IMR-90 (cell line): ENCODE data around the gene VWA7. TPM values are rescaled to one million over a fixed set of nuclear protein-coding genes. Genes with fewer than 3 reads are reported as not detected.

Experiments used
- ATAC-seq: fragments of 200-7000 bp; cut with Tn5 transposase; 2 replicates; pipeline ENCODE4 v1.9.1; 2020; ENCODE audit warnings: low read depth, mild to moderate bottlenecking, moderate library complexity
- BruUV-seq: library from RNA; stranded (reverse); fragments of 400-500 nt; replicated peaks from 2 replicates; lab custom pipeline; 2021; lab: Mats Ljungman, UMichigan
- CTCF ChIA-PET: fragments of 300-600 bp; formaldehyde crosslinking; extraction: SDS; loops from one replicate; lab custom pipeline; 2021; ENCODE audit warnings: antibody characterized with exemption; lab: Yijun Ruan, JAX
- POLR2A ChIA-PET: fragments of 300-600 bp; sonication (Branson Sonifier 250); formaldehyde crosslinking; loops from one replicate; lab custom pipeline; 2022; ENCODE audit warnings: antibody characterized with exemption; ENCODE audit not compliant: unreplicated experiment; lab: Charles Lee
- DNase-seq: peaks from one replicate; pipeline ENCODE4 v3.0.0; 2013
- H2AFZ ChIP-seq: replicated peaks from 2 replicates; pipeline ENCODE3; 2013; ENCODE audit warnings: low read length, mild to moderate bottlenecking; ENCODE audit not compliant: poor library complexity
- H2AK5ac ChIP-seq: 2 replicates; pipeline ENCODE4 v1.6.1; 2013; ENCODE audit warnings: low read depth, low read length, inconsistent platforms
- H2AK9ac ChIP-seq: replicated peaks from 2 replicates; pipeline ENCODE3; 2013; ENCODE audit warnings: mild to moderate bottlenecking, low read depth, low read length, moderate library complexity; ENCODE audit not compliant: poor library complexity
- H2BK120ac ChIP-seq: 2 replicates; pipeline ENCODE4 v1.6.1; 2013; ENCODE audit warnings: low read depth, low read length, inconsistent platforms
- H2BK15ac ChIP-seq: 3 replicates; pipeline ENCODE4 v1.6.1; 2013; ENCODE audit warnings: low read depth, low read length, inconsistent platforms
- H2BK20ac ChIP-seq: 2 replicates; pipeline ENCODE4 v1.6.1; 2013; ENCODE audit warnings: low read depth, mild to moderate bottlenecking, inconsistent platforms, low read length, moderate library complexity
- H2BK5ac ChIP-seq: 2 replicates; pipeline ENCODE4 v1.6.1; 2013; ENCODE audit warnings: mild to moderate bottlenecking, low read depth, low read length, inconsistent platforms; ENCODE audit not compliant: poor library complexity, severe bottlenecking
- H3K14ac ChIP-seq: replicated peaks from 2 replicates; pipeline ENCODE4 v1.6.1; 2013; ENCODE audit warnings: low read depth, low read length, inconsistent platforms
- H3K18ac ChIP-seq: 2 replicates; pipeline ENCODE4 v1.6.1; 2013; ENCODE audit warnings: low read depth, low read length, control low read depth
- H3K23ac ChIP-seq: 2 replicates; pipeline ENCODE4 v1.6.1; 2013; ENCODE audit warnings: low read depth, low read length, inconsistent platforms
- H3K27ac ChIP-seq: 2 replicates; pipeline ENCODE4 v1.5.1; 2013; ENCODE audit warnings: mild to moderate bottlenecking, control low read depth, low read length; ENCODE audit not compliant: insufficient read depth
- H3K27me3 ChIP-seq: 2 replicates; pipeline ENCODE4 v1.6.1; 2013; ENCODE audit warnings: low read length; ENCODE audit not compliant: control insufficient read depth, insufficient read depth
- H3K36me3 ChIP-seq: 2 replicates; pipeline ENCODE4 v1.6.1; 2013; ENCODE audit warnings: low read length, mixed read lengths; ENCODE audit not compliant: control insufficient read depth, insufficient read depth
- H3K4ac ChIP-seq: 2 replicates; pipeline ENCODE4 v1.6.1; 2013; ENCODE audit warnings: low read depth, low read length, inconsistent platforms
- H3K4me1 ChIP-seq: 2 replicates; pipeline ENCODE4 v1.6.1; 2013; ENCODE audit warnings: low read length, mixed read lengths; ENCODE audit not compliant: control insufficient read depth, insufficient read depth
- H3K4me2 ChIP-seq: 2 replicates; pipeline ENCODE4 v1.6.1; 2013; ENCODE audit warnings: low read depth, mild to moderate bottlenecking, control low read depth, low read length, moderate library complexity
- H3K4me3 ChIP-seq: 2 replicates; pipeline ENCODE4 v1.5.1; 2013; ENCODE audit warnings: low read depth, mild to moderate bottlenecking, control low read depth, low read length, moderate library complexity; ENCODE audit not compliant: insufficient read depth
- H3K56ac ChIP-seq: 2 replicates; pipeline ENCODE4 v1.6.1; 2013; ENCODE audit warnings: low read length, inconsistent platforms; ENCODE audit not compliant: insufficient read depth; ENCODE audit errors: extremely low read depth
- H3K79me1 ChIP-seq, 2 experiments: 2 replicates each; pipeline ENCODE4 v1.6.1; 2013; ENCODE audit warnings: low read length in 2 of 2, inconsistent platforms in 1 of 2, low read depth in 1 of 2
- H3K9ac ChIP-seq: 2 replicates; pipeline ENCODE4 v1.6.1; 2013; ENCODE audit warnings: low read depth, low read length, control low read depth
- H3K9me1 ChIP-seq: 2 replicates; pipeline ENCODE4 v1.6.1; 2013; ENCODE audit warnings: low read length, inconsistent platforms; ENCODE audit not compliant: insufficient read depth
- H3K9me3 ChIP-seq: 2 replicates; pipeline ENCODE4 v1.6.1; 2013; ENCODE audit warnings: low read length; ENCODE audit not compliant: control insufficient read depth, insufficient read depth
- H4K20me1 ChIP-seq: 2 replicates; pipeline ENCODE4 v1.6.1; 2013; ENCODE audit warnings: low read length, inconsistent platforms; ENCODE audit not compliant: insufficient read depth
- H4K5ac ChIP-seq: 2 replicates; pipeline ENCODE4 v1.6.1; 2013; ENCODE audit warnings: mild to moderate bottlenecking, low read depth, low read length, control low read depth
- H4K8ac ChIP-seq, 2 experiments: 2 replicates each; pipeline ENCODE4 v1.6.1; 2013; ENCODE audit warnings: low read depth in 2 of 2, low read length in 2 of 2, control low read depth in 1 of 2, inconsistent platforms in 1 of 2
- H4K91ac ChIP-seq: 2 replicates; pipeline ENCODE4 v1.6.1; 2013; ENCODE audit warnings: low read depth, low read length, inconsistent platforms; ENCODE audit not compliant: insufficient read depth
- BHLHE40 ChIP-seq: fragments of 150-350 bp; IDR thresholded peaks from 2 replicates; pipeline ENCODE4 v1.6.1; 2016; ENCODE audit warnings: mild to moderate bottlenecking, low read depth, low read length
- CEBPB ChIP-seq: IDR thresholded peaks from 2 replicates; pipeline ENCODE4 v1.6.1; 2012; ENCODE audit warnings: low read depth, low read length, improper control_type of control experiment
- CHD1 ChIP-seq: IDR thresholded peaks from 2 replicates; pipeline ENCODE4 v1.6.1; 2012; ENCODE audit warnings: low read depth, low read length, improper control_type of control experiment
- ELK1 ChIP-seq: fragments of 150-350 bp; IDR thresholded peaks from 2 replicates; pipeline ENCODE4 v1.6.1; 2016; ENCODE audit warnings: low read depth, mild to moderate bottlenecking, low read length, moderate library complexity, borderline replicate concordance
- FOS ChIP-seq: fragments of 150-350 bp; IDR thresholded peaks from 2 replicates; pipeline ENCODE4 v1.6.1; 2016; ENCODE audit warnings: low read depth, low read length
- MAZ ChIP-seq: IDR thresholded peaks from 2 replicates; pipeline ENCODE4 v1.6.1; 2012; ENCODE audit warnings: low read depth, mild to moderate bottlenecking, low read length, improper control_type of control experiment, moderate library complexity, borderline replicate concordance
- MXI1 ChIP-seq: IDR thresholded peaks from 2 replicates; pipeline ENCODE4 v1.6.1; 2012; ENCODE audit warnings: low read depth, mild to moderate bottlenecking, low read length, moderate library complexity, borderline replicate concordance
- NFE2L2 ChIP-seq: fragments of 150-350 bp; IDR thresholded peaks from 2 replicates; pipeline ENCODE4 v1.6.1; 2016; ENCODE audit warnings: low read depth, mild to moderate bottlenecking, low read length
- POLR2A ChIP-seq: IDR thresholded peaks from 2 replicates; pipeline ENCODE4 v1.6.1; 2012; ENCODE audit warnings: mild to moderate bottlenecking, low read depth, low read length
- RAD21 ChIP-seq: IDR thresholded peaks from 2 replicates; pipeline ENCODE4 v1.6.1; 2012; ENCODE audit warnings: low read length, improper control_type of control experiment
- RCOR1 ChIP-seq: IDR thresholded peaks from 2 replicates; pipeline ENCODE4 v1.6.1; 2012; ENCODE audit warnings: mild to moderate bottlenecking, low read length, improper control_type of control experiment; ENCODE audit not compliant: insufficient replicate concordance
- SMC3 ChIP-seq: fragments of 150-350 bp; IDR thresholded peaks from 2 replicates; pipeline ENCODE4 v1.6.1; 2016; ENCODE audit warnings: low read depth, mild to moderate bottlenecking, antibody characterized with exemption, low read length, moderate library complexity
- WGBS, 2 experiments: methylation state at CpG; one replicate each; pipeline versions ENCODE4 v1.1.5 to v1.1.7; 2013; ENCODE audit warnings: missing lambda C conversion rate in 2 of 2; ENCODE audit not compliant: insufficient read length in 1 of 2; ENCODE audit errors: extremely low coverage in 2 of 2; 5-methylcytosine and 5-hydroxymethylcytosine counted together
- dilution Hi-C: fragments of 300-500 bp; cut with HindIII; formaldehyde crosslinking; loops from one replicate; pipeline ENCODE4 v1.14.3; 2018; ENCODE audit warnings: low sequenced_read_pairs; ENCODE audit not compliant: unreplicated experiment
- in situ Hi-C: fragments of 300-500 bp; cut with MboI; formaldehyde crosslinking; loops from 3 replicates; pipeline ENCODE4 v1.14.3; 2019; ENCODE audit warnings: low sequenced_read_pairs, inconsistent platforms, mixed read lengths
- intact Hi-C: fragments of 100-400 bp; cut with micrococcal nuclease; formaldehyde crosslinking; loops from 2 replicates; pipeline ENCODE4 v1.10.0; 2022
- polyA plus RNA-seq, 3 experiments: library from polyadenylated mRNA; depleted of rRNA; stranded (reverse); fragments of >200 nt; gene quantifications; 2 replicates each; pipeline ENCODE4 v1.2.3, GENCODE V29; 2012; ENCODE audit warnings: low replicate concordance in 1 of 3
- total RNA-seq: library from RNA; depleted of rRNA; stranded (reverse); fragments of >200 nt; gene quantifications from 2 replicates; pipeline ENCODE4 v1.2.3, GENCODE V29; 2012
- TF ChIP-seq, protein P1 (sequence below): fragments of 150-350 bp; IDR thresholded peaks from 2 replicates; pipeline ENCODE4 v1.6.1; 2017; ENCODE audit warnings: mild to moderate bottlenecking, antibody characterized with exemption, low read length, low read depth
- TF ChIP-seq, protein P2 (sequence below): conservative IDR thresholded peaks from 2 replicates; pipeline ENCODE4 v1.5.1; 2012; ENCODE audit warnings: mild to moderate bottlenecking, low read depth, low read length, improper control_type of control experiment

VWA7 gene
- total and polyA plus RNA-seq, 2 of the 4 experiments (the other 2 are of a cell fraction), result under 0.01 to 1.4 TPM

- CTCF ChIA-PET, result no interaction called here
- peak within 1 kb of the TSS; percentile 94 for H3K27ac ChIP-seq
- H4K91ac ChIP-seq, result peak within 1 kb of the TSS; percentile 99
- peak within 1 kb of the TSS; percentile 80 for H3K18ac ChIP-seq
- peak within 1 kb of the TSS; percentile 99 for H3K14ac ChIP-seq
- peak within 1 kb of the TSS; percentile 74 to 95 for H4K8ac ChIP-seq
- peaks cover 26% of the 10 kb centered on the region for H3K36me3 ChIP-seq
- H3K56ac ChIP-seq, result peak within 1 kb of the TSS; percentile 99
- DNase-seq, result peak; percentile 75
- peak within 1 kb of the TSS; percentile 92 for H2AFZ ChIP-seq
- H2AK9ac ChIP-seq, result peak within 1 kb of the TSS; percentile 100
- peak within 1 kb of the TSS; percentile 98 for H2AK5ac ChIP-seq
- TSS peak; percentile 61 for BruUV-seq
- H3K27me3 ChIP-seq, result no peaks in the 10 kb centered on the region
- POLR2A ChIA-PET, result interaction anchor here (0.6 kb wide), 1 partner anchor 19 kb away, joined by 3 read pairs; no protein-coding TSS in a partner anchor
- H3K4ac ChIP-seq, result peak within 1 kb of the TSS; percentile 98
- peak within 1 kb of the TSS; percentile 99 for H3K23ac ChIP-seq
- dilution Hi-C loops (no loop called here), intact Hi-C loops (no loop called here), in situ Hi-C loops (no loop called here)
- ATAC-seq, result peak; percentile 57
- peaks cover 25% of the 10 kb centered on the region for H4K20me1 ChIP-seq
- peak within 1 kb of the TSS; percentile 76 for H2BK20ac ChIP-seq
- peaks cover 13 to 75% of the 10 kb centered on the region in 2 experiments; a peak in 3 of 4 replicates for H3K79me1 ChIP-seq
- peaks cover 14% of the 10 kb centered on the region for H3K9me1 ChIP-seq
- no CpG with 5 or more reads among the region's 24 CpGs for WGBS, 2 experiments
- H3K4me2 ChIP-seq, result peak within 1 kb of the TSS; percentile 96
- peak within 1 kb of the TSS; percentile 71 for H2BK15ac ChIP-seq
- H2BK5ac ChIP-seq, result peak within 1 kb of the TSS; percentile 99
- peaks cover 18% of the 10 kb centered on the region for H3K4me1 ChIP-seq
- peak within 1 kb of the TSS; percentile 81 for H2BK120ac ChIP-seq
- H3K9ac ChIP-seq, result peak within 1 kb of the TSS; percentile 98
- peak within 1 kb of the TSS; percentile 86 for H4K5ac ChIP-seq
- H3K4me3 ChIP-seq, result peak within 1 kb of the TSS; percentile 81
- no peaks in the 10 kb centered on the region for H3K9me3 ChIP-seq
- TF ChIP-seq CEBPB, result no peak
- peak; percentile 44; the same call in 1 of the 2 replicates for TF ChIP-seq FOS
- TF ChIP-seq NFE2L2, result no peak
- peak; percentile 83 for TF ChIP-seq POLR2A
- no peak for TF ChIP-seq BHLHE40
- no peak; the same call in 1 of the 2 replicates for TF ChIP-seq MXI1
- TF ChIP-seq CHD1, result no peak
- TF ChIP-seq RCOR1, result no peak
- TF ChIP-seq, protein P1, sequence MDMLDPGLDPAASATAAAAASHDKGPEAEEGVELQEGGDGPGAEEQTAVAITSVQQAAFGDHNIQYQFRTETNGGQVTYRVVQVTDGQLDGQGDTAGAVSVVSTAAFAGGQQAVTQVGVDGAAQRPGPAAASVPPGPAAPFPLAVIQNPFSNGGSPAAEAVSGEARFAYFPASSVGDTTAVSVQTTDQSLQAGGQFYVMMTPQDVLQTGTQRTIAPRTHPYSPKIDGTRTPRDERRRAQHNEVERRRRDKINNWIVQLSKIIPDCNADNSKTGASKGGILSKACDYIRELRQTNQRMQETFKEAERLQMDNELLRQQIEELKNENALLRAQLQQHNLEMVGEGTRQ, result no peak
- no peak for TF ChIP-seq SMC3
- peak; percentile 90; the same call in 1 of the 2 replicates for TF ChIP-seq MAZ
- no peak for TF ChIP-seq RAD21
- TF ChIP-seq, protein P2, sequence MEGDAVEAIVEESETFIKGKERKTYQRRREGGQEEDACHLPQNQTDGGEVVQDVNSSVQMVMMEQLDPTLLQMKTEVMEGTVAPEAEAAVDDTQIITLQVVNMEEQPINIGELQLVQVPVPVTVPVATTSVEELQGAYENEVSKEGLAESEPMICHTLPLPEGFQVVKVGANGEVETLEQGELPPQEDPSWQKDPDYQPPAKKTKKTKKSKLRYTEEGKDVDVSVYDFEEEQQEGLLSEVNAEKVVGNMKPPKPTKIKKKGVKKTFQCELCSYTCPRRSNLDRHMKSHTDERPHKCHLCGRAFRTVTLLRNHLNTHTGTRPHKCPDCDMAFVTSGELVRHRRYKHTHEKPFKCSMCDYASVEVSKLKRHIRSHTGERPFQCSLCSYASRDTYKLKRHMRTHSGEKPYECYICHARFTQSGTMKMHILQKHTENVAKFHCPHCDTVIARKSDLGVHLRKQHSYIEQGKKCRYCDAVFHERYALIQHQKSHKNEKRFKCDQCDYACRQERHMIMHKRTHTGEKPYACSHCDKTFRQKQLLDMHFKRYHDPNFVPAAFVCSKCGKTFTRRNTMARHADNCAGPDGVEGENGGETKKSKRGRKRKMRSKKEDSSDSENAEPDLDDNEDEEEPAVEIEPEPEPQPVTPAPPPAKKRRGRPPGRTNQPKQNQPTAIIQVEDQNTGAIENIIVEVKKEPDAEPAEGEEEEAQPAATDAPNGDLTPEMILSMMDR, result no peak
- no peak for TF ChIP-seq ELK1
Measured at GRCh38 chr6:31736021-31736767, 40.9 kb downstream of the VWA7 start, which contains the start of gene CLIC1. TSS of gene CLIC1 (minus strand) at chr6:31736530. CDS start at chr6:31736300, 230 bp downstream.
